Endothelial cell of umbilical vein (primary cell): ENCODE measurements around the gene NRXN3. TPM values are rescaled to one million over a fixed set of nuclear protein-coding genes. Genes with fewer than 3 reads are reported as not detected.

Experiments used
- BruUV-seq: library from RNA; stranded (reverse); fragments of 400-500 nt; replicated peaks from 2 replicates; lab custom pipeline; 2021; lab: Mats Ljungman, UMichigan
- CTCF ChIA-PET: fragments of 300-600, 350-600 bp; sonication (Branson Sonifier 250); formaldehyde crosslinking; loops from one replicate; lab custom pipeline; 2021; ENCODE audit warnings: antibody characterized with exemption, inconsistent platforms; lab: Charles Lee
- POLR2A ChIA-PET: fragments of 300-600, 350-600 bp; sonication (Branson Sonifier 250); formaldehyde crosslinking; loops from one replicate; lab custom pipeline; 2021; ENCODE audit warnings: antibody characterized with exemption, inconsistent platforms; lab: Charles Lee
- DNase-seq: peaks from one replicate; pipeline ENCODE4 v3.0.0-alpha.2; 2011; ENCODE audit warnings: low read depth, low spot score
- FAIRE-seq: peaks from 2 replicates; lab custom pipeline; 2011; peaks lifted over from hg19 to GRCh38; lab: Jason Lieb, UNC
- H2AFZ ChIP-seq: 2 replicates; pipeline ENCODE4 v1.6.0; 2012; ENCODE audit warnings: low read depth, low read length, control low read depth, inconsistent platforms
- H3K27ac ChIP-seq: 2 replicates; pipeline ENCODE4 v1.5.1; 2011; ENCODE audit warnings: low read depth, mild to moderate bottlenecking, control low read depth, low read length, moderate library complexity; ENCODE audit not compliant: insufficient read depth
- H3K27me3 ChIP-seq, 2 experiments: 2 replicates each; pipeline versions ENCODE4 v1.6.0 to v1.6.1; 2011; ENCODE audit warnings: low read length in 2 of 2, mixed read lengths in 1 of 2; ENCODE audit not compliant: control insufficient read depth in 2 of 2, insufficient read depth in 2 of 2
- H3K36me3 ChIP-seq, 2 experiments: 2 replicates in 1 of 2; 3 replicates in 1 of 2; pipeline ENCODE4 v1.5.1; 2011; ENCODE audit warnings: low read length in 2 of 2, mild to moderate bottlenecking in 1 of 2, moderate library complexity in 1 of 2; ENCODE audit not compliant: control insufficient read depth in 2 of 2, insufficient read depth in 2 of 2; ENCODE audit errors: extremely low read depth in 1 of 2
- H3K4me1 ChIP-seq: 3 replicates; pipeline ENCODE4 v1.5.1; 2011; ENCODE audit warnings: mild to moderate bottlenecking, low read length; ENCODE audit not compliant: control insufficient read depth, insufficient read depth; ENCODE audit errors: extremely low read depth
- H3K4me2 ChIP-seq: 2 replicates; pipeline ENCODE4 v1.6.1; 2011; ENCODE audit warnings: low read length, control low read depth, mixed read lengths; ENCODE audit not compliant: insufficient read depth
- H3K4me3 ChIP-seq, 3 experiments: fragments of 200-600 bp in 1 of 3; sonication (generic), shearing (Covaris generic) in 1 of 3; replicated peaks in 1 of 3; 2 replicates each; pipeline ENCODE4 v1.5.1; 2011 to 2016; ENCODE audit warnings: control low read depth in 3 of 3, low read length in 3 of 3, mild to moderate bottlenecking in 2 of 3, inconsistent platforms in 1 of 3, low read depth in 1 of 3, moderate library complexity in 1 of 3; ENCODE audit not compliant: insufficient read depth in 1 of 3
- H3K79me2 ChIP-seq: 2 replicates; pipeline ENCODE4 v1.6.0; 2012; ENCODE audit warnings: low read length, inconsistent platforms; ENCODE audit not compliant: control insufficient read depth, insufficient read depth
- H3K9ac ChIP-seq: replicated peaks from 2 replicates; pipeline ENCODE3; 2011; ENCODE audit warnings: low read length, control low read depth; ENCODE audit not compliant: insufficient read depth; ENCODE audit errors: extremely low read depth
- H3K9me1 ChIP-seq: replicated peaks from 3 replicates; pipeline ENCODE4 v1.6.0; 2011; ENCODE audit warnings: mild to moderate bottlenecking, low read length; ENCODE audit not compliant: control insufficient read depth, insufficient read depth; ENCODE audit errors: extremely low read depth
- H3K9me3 ChIP-seq: replicated peaks from 2 replicates; pipeline ENCODE4 v1.5.1; 2012; ENCODE audit warnings: low read length, inconsistent platforms; ENCODE audit not compliant: control insufficient read depth, insufficient read depth
- H4K20me1 ChIP-seq: replicated peaks from 2 replicates; pipeline ENCODE3; 2011; ENCODE audit warnings: mild to moderate bottlenecking, low read length; ENCODE audit not compliant: control insufficient read depth, insufficient read depth; ENCODE audit errors: extremely low read depth
- CTCF ChIP-seq, 2 donors: IDR thresholded peaks; 1 replicate in 1 of 2; 2 replicates in 1 of 2; pipeline ENCODE4 v1.5.1; 2011; ENCODE audit warnings: low read length in 2 of 2, mild to moderate bottlenecking in 2 of 2, moderate library complexity in 2 of 2, control low read depth in 1 of 2, inconsistent platforms in 1 of 2, low read depth in 1 of 2; ENCODE audit not compliant: insufficient read depth in 1 of 2; ENCODE audit errors: extremely low read depth in 1 of 2
- EZH2 ChIP-seq: IDR thresholded peaks from 2 replicates; pipeline ENCODE4 v1.6.1; 2012; ENCODE audit warnings: borderline replicate concordance, low read depth, mild to moderate bottlenecking, moderate library complexity, low read length, inconsistent platforms; ENCODE audit not compliant: severe bottlenecking
- FOS ChIP-seq: IDR thresholded peaks from 2 replicates; pipeline ENCODE4 v1.6.1; 2011; ENCODE audit warnings: mild to moderate bottlenecking, low read length, moderate library complexity, borderline replicate concordance; ENCODE audit not compliant: insufficient read depth
- GATA2 ChIP-seq: IDR thresholded peaks from 2 replicates; pipeline ENCODE4 v1.7.0; 2011; ENCODE audit warnings: low read depth, mild to moderate bottlenecking, moderate library complexity, mixed read lengths, low read length; ENCODE audit not compliant: insufficient read length, insufficient read depth
- JUN ChIP-seq: IDR thresholded peaks from 2 replicates; pipeline ENCODE4 v1.6.1; 2011; ENCODE audit warnings: borderline replicate concordance, low read depth; ENCODE audit not compliant: insufficient read length, insufficient read depth
- MAX ChIP-seq: IDR thresholded peaks from 2 replicates; pipeline ENCODE4 v1.6.1; 2011; ENCODE audit not compliant: insufficient read depth, insufficient read length
- MYC ChIP-seq: IDR thresholded peaks from one replicate; pipeline ENCODE4 v1.6.1; 2011; ENCODE audit warnings: mild to moderate bottlenecking, low read depth, low read length
- POLR2A ChIP-seq: IDR thresholded peaks from 2 replicates; pipeline ENCODE4 v1.6.1; 2012; ENCODE audit warnings: low read depth, mild to moderate bottlenecking, control low read depth, low read length
- POLR2AphosphoS5 ChIP-seq: IDR thresholded peaks from 2 replicates; pipeline ENCODE4 v1.6.1; 2012; ENCODE audit warnings: low read depth, mild to moderate bottlenecking, control low read depth, low read length, moderate library complexity; ENCODE audit not compliant: insufficient read depth
- dilution Hi-C: fragments of 300-500 bp; cut with MboI; formaldehyde crosslinking; loops from one replicate; pipeline ENCODE4 v1.15.0; 2019; ENCODE audit warnings: low sequenced_read_pairs; ENCODE audit not compliant: extremely low pct_ligation_motif_present
- intact Hi-C: fragments of 100-400 bp; cut with micrococcal nuclease; formaldehyde crosslinking; loops from one replicate; pipeline ENCODE4 v1.10.0; 2022
- polyA plus RNA-seq, 4 experiments: library from polyadenylated mRNA; depleted of rRNA in 3 of 4; stranded (reverse) in 3 of 4; unstranded in 1 of 4; fragments of >200 nt; gene quantifications; 2 replicates each; pipeline versions ENCODE4 v1.2.1 to v1.2.3, GENCODE V29; 2011 to 2012; ENCODE audit warnings: missing spikeins in 1 of 4
- total RNA-seq: library from RNA; stranded (reverse); gene quantifications from 2 replicates; pipeline ENCODE4 v1.2.3, GENCODE V29; 2021

Gene NRXN3
- total and polyA plus RNA-seq, 2 donors (not counting 3 experiments of a cell fraction or from before 2014, with no cell fraction given) = 0.72 to 4.2 TPM

GRCh38 chr14:78178071-78178470, 7.9 kb downstream of the NRXN3 start:
- no peaks in the 10 kb centered on the region for H3K36me3 ChIP-seq
- H3K4me2 ChIP-seq = no peak overlapping the region
- no peaks in the 10 kb centered on the region for H3K27me3 ChIP-seq
- POLR2A ChIA-PET = no interaction called here
- DNase-seq (no peak), FAIRE-seq (no peak)
- no peaks in the 10 kb centered on the region for H4K20me1 ChIP-seq
- CTCF ChIA-PET = no interaction called here
- BruUV-seq = no TSS peak
- H3K79me2 ChIP-seq = no peaks in the 10 kb centered on the region
- H3K9me1 ChIP-seq = no peaks in the 10 kb centered on the region
- no peak overlapping the region for H2AFZ ChIP-seq
- peaks cover 2% of the 10 kb centered on the region for H3K9me3 ChIP-seq
- TF ChIP-seq EZH2 = no peak
- no peak for TF ChIP-seq POLR2A
- no peak for TF ChIP-seq FOS
- no peak for TF ChIP-seq JUN
- no peak for TF ChIP-seq MAX
- no peak for TF ChIP-seq CTCF (IDR thresholded peaks at IDR 0.05; ENCODE audit: extremely low read depth in 1 of 2, insufficient read depth in 1 of 2, low read depth in 1 of 2, low read length in 2 of 2)
- no peak for TF ChIP-seq POLR2AphosphoS5
- no peak for TF ChIP-seq MYC
- no peak for TF ChIP-seq GATA2
- dilution Hi-C loops = no loop called here
- intact Hi-C loops = no loop called here
- H3K9ac ChIP-seq = no peak overlapping the region
- no peak overlapping the region for H3K27ac ChIP-seq
- no peaks in the 10 kb centered on the region for H3K4me1 ChIP-seq
- H3K4me3 ChIP-seq = no peak overlapping the region
